ENCODE measurements around the gene ATAD3C.
"Not testable (repeated sequence)": the region's sequence is repeated elsewhere in the genome, so short reads cannot be mapped to it uniquely, and the experiment has no call there.

ATAD3C gene

DNA sequence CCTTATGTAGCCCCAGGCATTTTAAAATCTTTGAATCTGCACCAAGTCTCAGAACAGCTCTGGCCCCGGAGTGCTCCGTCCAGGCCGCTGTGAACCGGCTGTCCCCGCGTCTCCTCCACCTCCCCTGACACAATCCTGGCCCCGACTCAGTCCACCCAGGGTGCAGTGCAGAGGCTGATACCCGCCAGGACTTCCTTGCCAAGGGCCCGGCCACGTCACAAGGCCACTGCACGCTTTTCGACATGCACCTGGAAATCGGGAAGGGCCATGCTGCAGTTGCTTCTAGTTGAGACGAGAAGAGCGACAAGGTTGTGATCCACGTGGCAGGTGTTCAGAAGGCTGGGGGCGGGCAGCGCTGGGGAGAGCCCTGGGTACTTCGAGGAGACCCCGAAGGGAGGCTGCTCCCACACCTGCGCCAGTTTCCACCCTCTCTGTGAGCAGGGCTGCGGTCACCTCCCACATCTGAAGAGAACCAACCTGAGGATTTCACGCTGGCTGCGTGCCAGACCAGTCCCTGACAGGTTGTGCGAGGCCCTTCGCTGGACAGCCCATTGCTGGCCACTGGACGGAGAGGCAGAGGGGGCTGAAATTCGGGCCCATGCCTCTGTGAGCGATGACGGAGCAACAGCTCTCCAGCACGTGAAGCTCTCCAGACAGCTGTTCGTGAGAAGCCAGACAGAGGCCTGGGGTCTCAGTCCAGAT, 7.3 kb upstream of the ATAD3C start:
- no peak for DNase-seq (ENCODE audit: low read depth)
- TF ChIP-seq, protein P1, sequence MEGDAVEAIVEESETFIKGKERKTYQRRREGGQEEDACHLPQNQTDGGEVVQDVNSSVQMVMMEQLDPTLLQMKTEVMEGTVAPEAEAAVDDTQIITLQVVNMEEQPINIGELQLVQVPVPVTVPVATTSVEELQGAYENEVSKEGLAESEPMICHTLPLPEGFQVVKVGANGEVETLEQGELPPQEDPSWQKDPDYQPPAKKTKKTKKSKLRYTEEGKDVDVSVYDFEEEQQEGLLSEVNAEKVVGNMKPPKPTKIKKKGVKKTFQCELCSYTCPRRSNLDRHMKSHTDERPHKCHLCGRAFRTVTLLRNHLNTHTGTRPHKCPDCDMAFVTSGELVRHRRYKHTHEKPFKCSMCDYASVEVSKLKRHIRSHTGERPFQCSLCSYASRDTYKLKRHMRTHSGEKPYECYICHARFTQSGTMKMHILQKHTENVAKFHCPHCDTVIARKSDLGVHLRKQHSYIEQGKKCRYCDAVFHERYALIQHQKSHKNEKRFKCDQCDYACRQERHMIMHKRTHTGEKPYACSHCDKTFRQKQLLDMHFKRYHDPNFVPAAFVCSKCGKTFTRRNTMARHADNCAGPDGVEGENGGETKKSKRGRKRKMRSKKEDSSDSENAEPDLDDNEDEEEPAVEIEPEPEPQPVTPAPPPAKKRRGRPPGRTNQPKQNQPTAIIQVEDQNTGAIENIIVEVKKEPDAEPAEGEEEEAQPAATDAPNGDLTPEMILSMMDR (IDR thresholded peaks at IDR 0.05; ENCODE audit: low read depth, low read length, missing control alignments): no peak
- H3K4me3 ChIP-seq (ENCODE audit: low read depth, low read length): no peak overlapping the region

DNA sequence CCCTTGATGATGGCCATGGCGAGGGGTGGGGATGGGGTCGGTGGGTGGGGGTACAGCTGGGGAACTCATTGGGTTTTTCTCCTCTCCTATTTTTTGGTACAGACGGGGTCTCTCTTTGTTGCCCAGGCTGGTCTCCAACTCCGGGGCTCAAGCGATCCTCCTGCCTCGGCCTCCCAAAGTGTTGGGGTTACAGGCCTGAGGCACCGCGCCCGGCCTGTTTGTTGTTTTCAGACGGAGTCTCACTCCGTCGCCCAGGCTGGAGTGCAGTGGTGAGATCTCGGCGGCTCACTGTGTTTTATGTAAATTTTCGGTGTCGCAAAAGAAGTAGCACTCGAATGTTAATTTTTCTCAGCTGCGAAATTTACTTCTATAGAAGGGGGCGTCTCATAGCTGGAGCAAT, 2.9 kb upstream of the ATAD3C start:
- H3K4me3 ChIP-seq (ENCODE audit: low read depth, low read length); DNase-seq (ENCODE audit: low read depth): not testable (repeated sequence)

DNA sequence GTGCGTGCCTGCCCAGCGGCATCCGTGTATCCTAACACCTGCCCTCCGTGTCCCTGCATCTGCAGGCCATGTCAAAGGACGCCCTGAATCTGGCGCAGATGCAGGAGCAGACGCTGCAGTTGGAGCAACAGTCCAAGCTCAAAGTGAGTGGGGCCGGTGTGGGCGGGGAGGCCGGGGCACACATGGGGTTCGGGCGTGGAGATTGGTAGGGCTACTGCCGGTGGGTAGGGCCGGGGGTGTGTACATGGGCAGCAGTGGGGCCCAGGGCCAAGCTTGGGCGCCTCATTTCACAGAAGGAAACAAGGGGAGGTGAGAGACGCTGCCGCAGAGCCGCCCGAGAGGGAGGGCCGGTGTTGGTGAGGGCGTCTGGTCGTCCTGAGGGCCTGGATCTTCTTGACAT, 1.1 kb downstream of the ATAD3C start:
- H3K4me3 ChIP-seq (ENCODE audit: low read depth, low read length); DNase-seq (ENCODE audit: low read depth): not testable (repeated sequence)

DNA sequence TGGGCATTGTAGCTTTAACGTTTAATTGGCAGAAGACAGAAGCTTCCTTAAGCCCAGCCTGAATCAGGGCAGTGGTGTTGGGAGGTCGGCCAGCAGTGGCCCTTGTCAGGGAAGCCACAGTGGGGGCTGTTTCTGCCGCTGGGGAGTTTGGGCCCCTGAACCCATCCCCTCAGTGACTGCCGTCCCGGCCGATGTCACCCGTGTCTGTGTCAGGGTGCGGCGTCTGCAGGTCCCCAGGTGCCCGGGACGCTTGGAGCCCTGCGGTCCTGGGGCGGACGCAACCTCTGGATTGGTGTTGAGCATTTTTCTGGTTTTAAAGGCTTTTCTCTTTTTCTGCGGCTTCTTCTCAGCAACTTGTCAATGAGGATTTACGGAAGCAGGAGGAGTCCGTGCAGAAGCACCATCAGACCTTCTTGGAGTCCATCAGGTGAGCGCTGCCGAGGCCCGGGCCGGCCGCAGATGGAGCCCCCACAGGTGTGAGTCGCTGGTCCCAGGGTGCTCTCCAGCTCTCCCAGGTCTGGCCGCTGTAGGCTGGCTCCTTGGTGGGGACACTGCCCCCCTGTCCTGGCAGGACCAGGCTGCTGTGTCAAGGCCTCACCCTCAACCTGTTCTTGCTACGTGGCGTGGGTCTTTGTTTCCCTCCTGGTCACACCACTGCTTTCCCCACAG, 2.3 kb downstream of the ATAD3C start:
- no peak overlapping the region for H3K4me3 ChIP-seq (ENCODE audit: low read depth, low read length)
- no peak for DNase-seq (ENCODE audit: low read depth)
- TF ChIP-seq, protein P1 (IDR thresholded peaks at IDR 0.05; ENCODE audit: low read depth, low read length, missing control alignments): no peak

DNA sequence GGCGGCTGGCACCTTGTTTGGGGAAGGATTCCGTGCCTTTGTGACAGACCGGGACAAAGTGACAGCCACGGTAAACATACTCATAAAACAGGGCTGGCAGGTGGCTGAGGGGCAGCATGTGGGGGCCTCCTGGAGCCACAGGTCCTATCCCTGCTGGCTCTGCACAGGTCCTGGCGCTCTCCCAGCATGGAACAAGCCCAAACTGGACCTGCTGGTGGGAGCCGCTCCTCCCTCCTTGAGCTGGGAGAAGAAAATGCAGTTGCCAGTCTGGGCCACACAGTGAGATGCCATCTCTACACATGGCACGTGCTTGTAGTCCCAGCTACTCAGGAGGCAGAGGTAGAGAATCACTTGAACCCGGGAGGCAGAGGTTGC, 2.9 kb downstream of the ATAD3C start:
- not testable (repeated sequence) for DNase-seq (ENCODE audit: low read depth); H3K4me3 ChIP-seq (ENCODE audit: low read depth, low read length)

DNA sequence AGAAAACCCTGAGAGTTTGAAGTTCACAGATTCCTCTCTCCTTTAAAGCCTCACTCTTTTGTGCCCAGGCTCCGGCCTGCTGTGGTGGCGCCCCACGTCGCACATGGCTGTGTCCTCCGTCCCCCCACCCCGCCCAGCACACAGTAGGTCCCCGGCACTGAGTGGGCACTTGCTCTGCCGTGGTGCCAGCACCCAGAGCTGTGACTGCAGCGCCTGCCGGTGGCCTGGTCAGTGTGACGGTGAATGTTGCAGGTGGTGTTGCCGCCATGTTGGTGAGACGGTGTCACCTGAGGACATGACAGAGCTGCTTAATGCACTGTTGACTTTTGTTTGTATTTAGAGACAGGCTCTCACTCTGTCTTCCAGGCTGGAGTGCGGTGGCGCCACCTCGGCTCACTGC, 3.4 kb downstream of the ATAD3C start:
- no peak for DNase-seq (ENCODE audit: low read depth)

DNA sequence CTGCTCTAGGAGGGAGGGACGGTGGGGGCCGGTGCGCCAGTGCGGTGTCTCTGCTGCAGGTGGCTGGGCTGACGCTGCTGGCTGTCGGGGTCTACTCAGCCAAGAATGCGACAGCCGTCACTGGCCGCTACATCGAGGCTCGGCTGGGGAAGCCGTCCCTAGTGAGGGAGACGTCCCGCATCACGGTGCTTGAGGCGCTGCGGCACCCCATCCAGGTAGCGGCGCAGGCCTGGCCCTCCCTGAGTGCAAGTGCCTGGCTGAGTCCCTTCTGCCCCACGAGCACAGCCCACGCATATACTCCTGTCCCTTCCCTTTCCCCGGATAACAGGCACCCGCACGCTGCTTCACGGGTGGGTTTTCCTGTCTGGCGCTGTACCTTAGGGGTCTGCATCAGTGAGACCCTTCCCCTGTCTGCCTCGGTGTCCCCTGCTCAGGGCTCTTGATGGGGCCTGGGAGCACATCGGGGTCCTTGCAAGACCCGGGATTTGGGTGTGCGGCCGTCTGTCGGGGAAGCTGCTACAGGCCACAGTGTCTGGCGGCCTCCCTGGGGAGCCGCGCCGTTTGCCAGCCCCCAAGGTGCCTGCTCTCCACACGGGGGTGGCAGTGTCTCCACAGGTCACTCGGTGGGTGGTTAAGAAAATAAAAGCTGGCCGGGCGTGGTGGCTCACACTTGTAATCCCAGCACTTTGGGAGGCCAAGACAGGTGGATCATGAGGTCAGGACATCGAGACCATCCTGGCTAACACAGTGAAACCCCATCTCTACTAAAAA, 5.0 kb downstream of the ATAD3C start:
- not testable (repeated sequence) for H3K4me3 ChIP-seq (ENCODE audit: low read depth, low read length); DNase-seq (ENCODE audit: low read depth)

More for the DNA sequence above, 3.4 kb downstream of the ATAD3C start:
- TF ChIP-seq, protein P1 (IDR thresholded peaks at IDR 0.05; ENCODE audit: low read depth, low read length, missing control alignments): no peak
- H3K4me3 ChIP-seq (ENCODE audit: low read depth, low read length): no peak overlapping the region

DNA sequence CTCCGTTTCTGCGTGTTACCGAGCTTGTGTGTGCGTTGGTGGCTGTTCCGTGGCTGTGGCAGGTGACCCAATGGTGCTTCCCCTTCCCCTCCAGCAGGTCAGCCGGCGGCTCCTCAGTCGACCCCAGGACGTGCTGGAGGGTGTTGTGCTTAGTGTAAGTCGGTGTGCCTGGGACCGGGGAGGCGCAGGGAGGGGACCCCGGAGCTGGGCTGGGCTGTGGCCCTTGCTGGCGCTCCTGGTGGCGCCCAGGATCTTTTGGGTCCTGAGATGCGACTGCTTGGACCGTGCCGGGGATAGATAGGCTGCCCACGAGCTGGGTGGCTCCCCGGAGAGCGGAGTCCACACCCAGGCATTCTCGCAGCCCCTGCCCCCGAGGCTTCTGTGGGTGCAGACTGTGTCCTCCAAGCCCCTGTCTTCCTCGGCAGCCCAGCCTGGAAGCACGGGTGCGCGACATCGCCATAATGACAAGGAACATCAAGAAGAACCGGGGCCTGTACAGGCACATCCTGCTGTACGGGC, 5.9 kb downstream of the ATAD3C start:
- H3K4me3 ChIP-seq (ENCODE audit: low read depth, low read length): no peak overlapping the region
- no peak for DNase-seq (ENCODE audit: low read depth)
- TF ChIP-seq, protein P1 (IDR thresholded peaks at IDR 0.05; ENCODE audit: low read depth, low read length, missing control alignments): no peak

DNA sequence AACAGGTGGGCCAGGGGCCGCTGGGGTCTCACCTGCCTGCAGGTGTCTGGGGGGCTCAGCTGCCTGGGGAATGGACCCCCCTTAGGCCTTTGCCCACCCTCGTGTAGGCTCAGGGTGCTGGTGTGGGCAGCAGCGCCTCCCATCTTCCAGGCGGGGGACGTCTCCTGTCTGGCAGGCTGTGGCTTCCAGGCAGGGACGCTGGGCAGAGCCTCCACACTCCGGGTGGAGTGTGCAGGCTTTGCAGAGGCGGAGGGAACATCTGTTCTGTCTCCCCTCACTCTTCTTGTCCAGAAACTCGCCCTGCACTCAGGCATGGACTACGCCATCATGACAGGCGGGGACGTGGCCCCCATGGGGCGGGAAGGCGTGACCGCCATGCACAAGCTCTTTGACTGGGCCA, 6.4 kb downstream of the ATAD3C start:
- DNase-seq (ENCODE audit: low read depth); H3K4me3 ChIP-seq (ENCODE audit: low read depth, low read length): not testable (repeated sequence)

DNA sequence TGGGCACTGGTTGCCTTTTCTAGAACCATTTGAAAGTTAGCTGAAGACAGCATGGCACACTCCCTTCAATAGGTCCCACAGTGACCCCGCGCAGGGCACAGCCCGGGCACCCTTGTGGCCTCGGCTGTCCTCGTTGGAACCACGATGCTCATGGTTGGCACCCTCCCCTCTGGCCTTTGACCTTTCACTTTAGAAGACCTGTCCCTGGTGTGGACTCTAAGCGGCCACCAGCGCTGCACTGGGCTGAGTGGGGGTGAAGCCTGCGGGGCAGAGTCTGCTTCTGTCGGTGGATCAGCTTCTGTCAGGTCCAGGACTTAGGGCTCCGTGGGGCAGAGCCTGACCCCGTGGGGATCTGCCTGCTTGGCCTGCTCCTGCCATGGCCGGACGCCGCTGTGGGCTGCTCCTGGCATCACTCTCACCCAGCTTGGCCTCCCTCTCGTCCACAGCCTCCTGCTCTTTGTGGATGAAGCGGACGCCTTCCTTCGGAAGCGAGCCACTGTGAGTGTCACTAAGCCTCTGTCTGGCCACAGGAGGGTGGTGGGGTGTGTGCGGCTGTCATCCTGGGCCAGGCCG, 7.3 kb downstream of the ATAD3C start:
- not testable (repeated sequence) for H3K4me3 ChIP-seq (ENCODE audit: low read depth, low read length); DNase-seq (ENCODE audit: low read depth)

DNA sequence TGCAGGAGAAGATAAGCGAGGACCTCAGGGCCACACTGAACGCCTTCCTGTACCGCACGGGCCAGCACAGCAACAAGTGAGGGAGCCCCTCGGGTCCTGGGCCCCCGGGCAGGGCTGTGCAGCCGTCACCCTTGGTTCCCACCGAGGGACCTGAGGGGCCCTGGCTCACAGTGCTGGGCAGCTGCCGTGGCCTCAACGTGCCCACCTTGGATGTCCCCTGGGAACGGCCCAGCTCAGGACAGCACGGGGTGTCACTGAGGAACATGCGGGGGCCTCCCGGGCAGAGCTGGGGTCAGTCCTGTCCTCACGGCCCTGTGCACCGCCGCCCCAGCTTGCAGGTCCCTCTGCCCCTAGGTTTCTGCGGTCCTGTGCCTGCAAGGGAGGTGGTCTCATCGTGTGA, 9.7 kb downstream of the ATAD3C start:
- not testable (repeated sequence) for DNase-seq (ENCODE audit: low read depth)

DNA sequence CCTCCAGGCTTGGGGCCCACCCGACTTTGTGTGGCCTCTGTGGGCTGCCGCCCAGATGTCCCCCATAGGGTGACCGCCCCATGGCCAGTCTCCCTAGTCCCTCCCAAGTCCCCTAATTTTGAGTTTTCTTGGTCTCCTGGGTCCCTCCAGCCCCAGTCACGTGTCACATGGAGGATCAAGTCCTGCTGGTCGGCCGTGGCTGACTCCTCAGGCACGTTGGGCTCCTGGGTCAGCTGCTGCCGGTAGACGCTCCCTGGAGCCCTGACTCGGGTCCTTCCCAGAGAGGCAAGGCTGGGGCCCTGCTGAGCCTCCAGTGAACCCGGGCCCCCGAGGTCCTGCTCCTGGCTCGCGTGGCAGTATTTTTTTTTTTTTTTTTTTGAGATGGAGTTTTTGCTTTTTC, 10.2 kb downstream of the ATAD3C start:
- not testable (repeated sequence) for H3K4me3 ChIP-seq (ENCODE audit: low read depth, low read length); DNase-seq (ENCODE audit: low read depth)

More for the DNA sequence above, 9.7 kb downstream of the ATAD3C start:
- H3K4me3 ChIP-seq (ENCODE audit: low read depth, low read length): not testable (repeated sequence)
